ENCODE data around the gene KCNJ6.

- no peak for TF ChIP-seq CTCF (IDR thresholded peaks at IDR 0.05; ENCODE audit: low read length)
- no peak for TF ChIP-seq EZH2 (IDR thresholded peaks at IDR 0.05; ENCODE audit: borderline replicate concordance, low read length)
These were observed 150.1 kb downstream of the KCNJ6 start for GRCh38 chr21:37766129-37766528.
